GM23248 (cell line): ENCODE results near the gene RAB40AL.

Experiments used
- EZH2 ChIP-seq: fragments of 200-600 bp; sonication (generic); IDR thresholded peaks from 2 replicates; pipeline ENCODE4 v1.6.1; 2018; ENCODE audit warnings: antibody characterized with exemption, mild to moderate bottlenecking; ENCODE audit not compliant: insufficient read depth, poor library complexity, severe bottlenecking
- EZH2phosphoT487 ChIP-seq: fragments of 200-600 bp; sonication (generic); IDR thresholded peaks from 2 replicates; pipeline ENCODE4 v1.6.1; 2018; ENCODE audit warnings: antibody characterized with exemption, moderate library complexity, mild to moderate bottlenecking, low read depth; ENCODE audit not compliant: insufficient read depth

DNA sequence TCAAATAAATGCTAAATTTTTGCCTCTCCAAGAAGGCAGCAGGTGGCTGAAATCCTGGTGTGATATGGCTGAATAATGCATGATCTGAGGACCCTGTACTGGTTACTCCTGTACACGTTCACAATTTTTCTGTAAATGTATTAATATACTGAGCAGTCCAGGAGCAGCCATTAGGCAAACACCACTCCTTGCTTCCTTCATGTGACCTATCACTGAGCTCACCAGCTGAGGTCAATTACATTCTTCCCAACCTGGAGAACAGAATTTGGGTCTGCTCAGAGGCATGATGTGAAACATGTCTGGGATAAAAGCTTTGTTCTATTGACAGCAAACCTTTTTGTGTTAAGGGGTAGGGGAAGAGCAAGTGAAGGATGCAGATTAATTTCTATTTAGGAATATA is 26.9 kb downstream of the RAB40AL start:
- TF ChIP-seq EZH2phosphoT487 (no peak), EZH2 (no peak)
